Gastrocnemius medialis (tissue), 4 donors: ENCODE measurements around the gene SPAG6. TPM values are rescaled to one million over a fixed set of nuclear protein-coding genes. Genes with fewer than 3 reads are reported as not detected.

ENCODE experiments used
- ATAC-seq, 2 donors: fragments of 150-250 bp; one replicate each; pipeline ENCODE4 v1.9.1; 2016
- DNase-seq, 2 donors: peaks; one replicate each; pipeline ENCODE4 v3.0.0-alpha.2; 2019
- H3K27ac ChIP-seq, 4 donors: fragments of 200-600 bp; sonication (generic); 1 replicate in 1 of 4; 2 replicates in 3 of 4; pipeline ENCODE4 v1.5.1; 2016 to 2018; ENCODE audit warnings: mild to moderate bottlenecking in 2 of 4, moderate library complexity in 1 of 4
- H3K27me3 ChIP-seq, 3 donors: fragments of 200-600 bp; sonication (generic) in 2 of 3; 1 replicate in 1 of 3; 2 replicates in 2 of 3; pipeline versions ENCODE4 v1.5.1 to v1.6.0; 2016 to 2019; ENCODE audit warnings: mild to moderate bottlenecking in 1 of 3, moderate library complexity in 1 of 3
- H3K36me3 ChIP-seq, 2 donors: fragments of 200-600 bp; sonication (generic) in 1 of 2; one replicate each; pipeline ENCODE4 v1.5.1; 2017 to 2018
- H3K4me1 ChIP-seq, 2 donors: fragments of 200-600 bp; sonication (generic) in 1 of 2; one replicate each; pipeline ENCODE4 v1.5.1; 2016 to 2017; ENCODE audit warnings: mild to moderate bottlenecking in 2 of 2
- H3K4me3 ChIP-seq, 4 donors: fragments of 200-600 bp; sonication (generic) in 3 of 4; 1 replicate in 1 of 4; 2 replicates in 3 of 4; pipeline ENCODE4 v1.5.1; 2016 to 2019; ENCODE audit warnings: mild to moderate bottlenecking in 2 of 4
- H3K9me3 ChIP-seq, 3 donors: fragments of 200-600 bp; sonication (generic) in 2 of 3; 1 replicate in 1 of 3; 2 replicates in 2 of 3; pipeline ENCODE4 v1.5.1; 2016 to 2019
- CTCF ChIP-seq, 5 experiments: fragments of 450-650 bp in 3 of 5; fragments of 200-600 bp in 2 of 5; sonication (generic) in 2 of 5; IDR thresholded peaks in 4 of 5; conservative IDR thresholded peaks in 1 of 5; 1 replicate in 4 of 5; 2 replicates in 1 of 5; pipeline ENCODE4 v1.5.1; 2016 to 2019; ENCODE audit warnings: antibody characterized with exemption in 5 of 5, mild to moderate bottlenecking in 3 of 5, moderate library complexity in 3 of 5
- POLR2A ChIP-seq, 2 donors: fragments of 450-650 bp; IDR thresholded peaks; one replicate each; pipeline ENCODE4 v1.6.1; 2017; ENCODE audit warnings: antibody characterized with exemption in 2 of 2, mild to moderate bottlenecking in 2 of 2, moderate library complexity in 2 of 2
- in situ Hi-C, 4 donors: fragments of 200-750 bp; cut with MboI; loops; one replicate each; pipeline versions ENCODE4 v1.15.0 to v1.8.0; 2017; ENCODE audit warnings: low sequenced_read_pairs in 4 of 4
- intact Hi-C: fragments of 100-400 bp; cut with DNase I; formaldehyde crosslinking; loops from one replicate; pipeline ENCODE4 v1.15.1; 2023; ENCODE audit warnings: low total_unique reads
- total RNA-seq, 4 donors: library from RNA; depleted of rRNA; stranded (reverse); fragments of >200 nt; gene quantifications; one replicate each; pipeline versions ENCODE4 v1.1.0 to v1.2.3, GENCODE V29; 2016

SPAG6 gene
- total RNA-seq, 4 donors from 2014 or later = 0.12 TPM; not detected in 3

GRCh38 chr10:22453948-22454591 is 108.8 kb downstream of the SPAG6 start:
- no peaks in the 10 kb centered on the region for H3K9me3 ChIP-seq
- no peak for ATAC-seq
- no peaks in the 10 kb centered on the region for H3K36me3 ChIP-seq
- no peak overlapping the region for H3K27ac ChIP-seq
- peaks cover 0 to 5% of the 10 kb centered on the region in 2 donors for H3K4me1 ChIP-seq
- intact Hi-C loops = no loop called here
- DNase-seq = no peak
- H3K27me3 ChIP-seq = no peaks in the 10 kb centered on the region
- no peak for TF ChIP-seq CTCF (IDR thresholded peaks at IDR 0.05 in 4 of 5, conservative IDR thresholded peaks at IDR 0.05 in 1 of 5)
- TF ChIP-seq POLR2A (IDR thresholded peaks at IDR 0.05) = no peak
- in situ Hi-C loops = no loop called here
- H3K4me3 ChIP-seq = no peak overlapping the region

DNA sequence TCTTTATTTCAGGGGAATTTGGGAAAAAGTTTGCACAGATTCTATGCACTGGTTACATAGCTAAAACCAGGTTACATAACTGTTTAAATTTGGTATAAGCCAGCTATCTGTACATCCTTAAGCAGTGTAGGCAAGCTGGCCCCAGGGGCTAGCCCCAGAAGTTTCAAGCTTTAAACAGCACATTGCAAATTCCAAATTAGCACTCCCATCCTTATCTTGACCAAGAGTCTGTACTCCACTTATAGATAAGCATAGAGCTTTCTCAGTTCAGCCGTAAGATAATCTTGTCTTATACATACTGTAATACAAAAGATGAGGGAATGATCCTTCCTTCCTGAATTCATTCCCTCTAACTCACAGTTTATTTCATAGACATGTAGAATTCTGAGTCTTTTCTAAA is 109.3 kb downstream of the SPAG6 start:
- no peak overlapping the region for H3K4me3 ChIP-seq
- no peaks in the 10 kb centered on the region for H3K27me3 ChIP-seq
- H3K27ac ChIP-seq = no peak overlapping the region
- H3K36me3 ChIP-seq = no peaks in the 10 kb centered on the region
- TF ChIP-seq POLR2A (IDR thresholded peaks at IDR 0.05) (no peak), CTCF (IDR thresholded peaks at IDR 0.05 in 4 of 5, conservative IDR thresholded peaks at IDR 0.05 in 1 of 5) (no peak)
- intact Hi-C loops = no loop called here
- H3K4me1 ChIP-seq = peaks cover 0 to 5% of the 10 kb centered on the region in 2 donors
- H3K9me3 ChIP-seq = no peaks in the 10 kb centered on the region
- in situ Hi-C loops = no loop called here
- no peak for ATAC-seq
- DNase-seq = no peak

DNA sequence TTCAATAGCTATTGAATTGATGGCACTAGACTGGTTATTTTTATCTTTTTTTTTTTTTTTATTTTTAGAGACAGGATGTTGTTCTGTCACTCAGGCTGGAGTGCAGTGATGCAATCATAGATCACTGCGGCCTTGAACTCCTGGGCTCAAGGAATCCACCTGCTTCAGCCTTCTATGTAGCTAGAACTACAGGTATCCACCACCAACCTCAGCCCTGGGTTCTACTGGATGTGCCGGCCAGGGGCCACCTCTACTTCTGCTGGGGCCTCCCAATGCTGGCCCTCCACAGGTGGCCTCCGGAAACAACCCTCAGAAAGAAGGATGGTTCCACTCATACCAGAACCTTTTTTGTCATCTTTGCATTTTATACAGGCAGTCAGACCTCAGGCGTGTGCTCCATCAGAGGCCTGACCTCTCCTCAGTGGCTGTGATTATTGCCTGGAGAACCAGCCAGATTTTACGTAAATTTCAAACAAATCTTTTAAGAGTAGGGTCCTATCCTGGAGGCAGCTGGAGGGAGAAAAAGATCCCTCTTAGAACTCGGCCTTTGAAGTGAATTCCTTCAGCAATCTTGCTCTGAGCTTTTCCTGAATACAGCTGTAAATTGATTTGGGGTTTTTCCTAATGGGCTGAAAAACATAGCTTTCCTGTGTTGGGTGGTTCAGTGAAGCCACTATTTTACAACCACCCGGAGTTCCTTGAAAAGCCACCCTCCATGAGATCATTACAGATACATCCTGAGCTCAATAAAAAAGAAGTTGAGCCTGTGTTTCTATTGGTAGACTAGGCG is 110.0 kb downstream of the SPAG6 start:
- peaks cover 0 to 5% of the 10 kb centered on the region in 2 donors for H3K4me1 ChIP-seq
- no peak for ATAC-seq
- intact Hi-C loops = no loop called here

GRCh38 chr10:22456486-22456885 is 111.2 kb downstream of the SPAG6 start:
- TF ChIP-seq POLR2A (IDR thresholded peaks at IDR 0.05) = no peak
- no peak for TF ChIP-seq CTCF (IDR thresholded peaks at IDR 0.05 in 4 of 5, conservative IDR thresholded peaks at IDR 0.05 in 1 of 5)
- H3K27me3 ChIP-seq = peaks cover 0 to 4% (median 0%) of the 10 kb centered on the region in 3 donors
- in situ Hi-C loops (no loop called here), intact Hi-C loops (no loop called here)
- H3K27ac ChIP-seq = no peak overlapping the region
- H3K9me3 ChIP-seq = no peaks in the 10 kb centered on the region
- ATAC-seq (no peak), DNase-seq (no peak)
- no peak overlapping the region for H3K4me3 ChIP-seq
- H3K36me3 ChIP-seq = no peaks in the 10 kb centered on the region
- H3K4me1 ChIP-seq = peaks cover 0 to 5% of the 10 kb centered on the region in 2 donors

More for the DNA sequence above, 110.0 kb downstream of the SPAG6 start:
- H3K9me3 ChIP-seq = no peaks in the 10 kb centered on the region
- H3K4me3 ChIP-seq = no peak overlapping the region
- no peak overlapping the region for H3K27ac ChIP-seq
- H3K27me3 ChIP-seq = no peaks in the 10 kb centered on the region
- DNase-seq = no peak
- H3K36me3 ChIP-seq = no peaks in the 10 kb centered on the region
- in situ Hi-C loops = no loop called here
- TF ChIP-seq POLR2A (IDR thresholded peaks at IDR 0.05) = no peak
- no peak for TF ChIP-seq CTCF (IDR thresholded peaks at IDR 0.05 in 4 of 5, conservative IDR thresholded peaks at IDR 0.05 in 1 of 5)
